Epidermal melanocyte (primary cell): ENCODE data around the gene OR9Q1.
"Not testable (repeated sequence)": the region's sequence is repeated elsewhere in the genome, so short reads cannot be mapped to it uniquely, and the experiment has no call there.

Experiments used
- DNase-seq: peaks from one replicate; pipeline ENCODE4 v3.0.0; 2011; ENCODE audit warnings: low spot score; ENCODE audit not compliant: insufficient read length

Gene OR9Q1

GRCh38 chr11:58023435-58023931 lies at the start of gene OR9Q1:
TSS of gene OR9Q1 (plus strand) at chr11:58023881. CDS start at chr11:58179445, 155,564 bp downstream.
- DNase-seq, result no peak

GRCh38 chr11:57974132-57974531 lies 49.5 kb upstream of the OR9Q1 start:
- DNase-seq, result no peak

- DNase-seq, result no peak
Observed at GRCh38 chr11:57974848-57975601, 48.7 kb upstream of the OR9Q1 start.

DNA sequence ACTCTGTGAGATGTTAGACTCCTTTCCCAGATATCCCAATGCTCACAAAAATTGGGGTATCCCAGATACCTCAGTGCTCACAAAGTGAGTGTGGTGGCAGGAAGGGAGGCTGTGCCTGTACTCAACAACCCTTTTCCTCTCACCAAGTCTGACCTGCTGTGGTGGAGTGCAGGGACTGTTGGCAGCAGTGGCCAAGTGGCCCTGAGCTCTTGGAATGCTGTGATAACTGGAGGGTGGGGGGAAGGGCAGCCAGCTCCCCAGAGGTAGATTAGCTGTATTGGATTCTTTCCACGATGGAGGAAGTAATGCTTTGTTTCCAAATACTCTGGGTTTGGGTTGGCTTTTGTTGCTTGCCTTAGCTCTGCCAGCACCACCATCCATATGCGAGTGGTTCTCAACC lies 46.0 kb upstream of the OR9Q1 start:
- DNase-seq, result no peak

DNA sequence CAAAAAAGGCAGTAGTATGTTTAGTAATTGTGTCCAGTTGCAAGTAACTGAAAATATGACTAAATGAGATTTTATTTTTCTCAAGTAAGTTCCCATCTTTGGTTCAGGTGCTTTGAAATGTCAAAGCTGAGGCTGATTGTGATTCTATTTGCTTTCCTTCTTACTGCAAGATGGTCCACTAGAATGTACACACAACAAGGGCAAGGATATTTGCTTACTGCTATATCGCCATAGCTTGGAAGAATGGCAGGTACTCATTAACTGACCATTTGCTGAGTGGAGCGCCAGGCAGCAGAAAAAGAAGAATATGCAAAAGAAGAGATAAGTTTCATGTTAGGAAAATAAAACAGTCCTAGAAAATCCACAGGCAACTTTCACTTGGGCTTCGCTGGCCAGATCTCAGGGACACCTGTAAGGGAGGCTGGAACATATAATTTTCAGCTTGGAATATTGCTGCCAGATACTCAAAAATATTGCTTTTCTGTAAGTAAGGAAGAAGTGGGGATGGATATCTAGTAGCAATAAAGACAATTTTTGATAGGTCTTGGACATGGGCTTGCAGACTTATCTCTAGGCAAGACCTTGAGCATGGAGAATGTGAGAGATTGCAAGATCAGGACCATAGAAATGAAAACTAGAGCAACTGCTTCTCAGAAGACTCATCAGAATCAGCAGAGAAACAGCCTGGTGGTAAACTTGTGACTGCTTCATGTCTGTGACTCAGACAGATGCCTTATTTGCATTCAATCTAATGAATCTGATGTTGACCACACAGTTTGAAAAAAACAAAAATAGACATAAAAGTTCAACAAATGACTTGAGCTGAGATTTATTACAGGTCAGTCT lies 44.8 kb upstream of the OR9Q1 start:
- no peak for DNase-seq

DNA sequence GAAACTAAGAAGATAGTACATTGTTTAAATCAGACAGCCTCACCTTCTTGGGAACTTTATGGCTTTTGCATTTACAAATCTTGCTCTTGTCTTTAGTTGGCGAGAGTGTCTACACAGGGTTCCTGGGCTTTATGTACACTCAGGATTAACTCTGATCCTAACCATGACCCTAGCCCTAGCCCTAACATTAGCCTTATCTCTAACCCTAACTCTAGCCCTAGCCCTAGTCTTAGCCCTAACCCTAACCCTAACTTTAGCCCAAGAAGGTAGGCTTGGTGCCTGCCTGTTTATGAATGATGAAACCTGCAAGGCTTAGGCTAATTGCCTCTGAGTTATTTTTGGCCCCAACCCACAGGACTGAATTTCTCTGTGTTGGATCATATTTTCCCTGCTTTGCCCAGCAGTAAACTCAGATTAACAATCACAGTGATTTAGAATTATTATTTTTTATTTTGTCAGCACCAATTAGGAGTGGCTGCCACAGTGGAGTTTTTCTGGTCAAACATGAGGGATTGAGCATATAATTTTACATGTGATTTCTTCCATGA lies 44.1 kb upstream of the OR9Q1 start:
- DNase-seq, result no peak

- no peak for DNase-seq
Observed at GRCh38 chr11:57980201-57980600, 43.5 kb upstream of the OR9Q1 start.

DNA sequence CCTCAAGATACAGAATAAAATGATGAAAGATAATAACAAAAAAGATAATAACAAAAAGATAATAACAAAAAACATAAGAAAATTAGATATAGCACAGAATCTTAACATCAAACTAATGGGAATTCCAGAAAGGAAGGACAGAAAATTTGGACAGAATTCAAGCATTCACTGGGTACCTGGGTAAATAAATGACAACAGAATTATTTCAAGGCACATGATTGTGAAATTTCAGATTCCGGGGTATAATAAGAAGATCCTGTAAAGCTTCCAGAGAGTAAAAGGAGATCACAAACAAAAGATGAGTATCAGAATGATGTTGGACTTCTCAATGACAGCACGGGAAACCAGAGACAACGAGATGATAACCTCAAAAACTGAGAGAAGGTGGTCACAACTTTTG lies 42.1 kb upstream of the OR9Q1 start:
- DNase-seq, result no peak

GRCh38 chr11:57982776-57983175 lies 40.9 kb upstream of the OR9Q1 start:
- DNase-seq, result no peak

- DNase-seq, result no peak
Observed at GRCh38 chr11:57983191-57983590, 40.5 kb upstream of the OR9Q1 start.

DNA sequence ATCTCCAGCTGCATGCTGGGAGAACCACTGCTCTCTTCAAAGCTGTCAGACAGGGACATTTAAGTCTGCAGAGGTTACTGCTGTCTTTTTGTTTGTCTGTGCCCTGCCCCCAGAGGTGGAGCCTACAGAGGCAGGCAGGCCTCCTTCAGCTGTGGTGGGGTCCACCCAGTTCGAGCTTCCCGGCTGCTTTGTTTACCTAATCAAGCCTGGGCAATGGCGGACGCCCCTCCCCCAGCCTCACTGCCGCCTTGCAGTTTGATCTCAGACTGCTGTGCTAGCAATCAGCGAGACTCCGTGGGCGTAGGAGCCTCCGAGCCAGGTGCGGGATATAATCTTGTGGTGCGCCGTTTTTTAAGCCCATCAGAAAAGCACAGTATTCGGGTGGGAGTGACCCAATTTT lies 24.2 kb upstream of the OR9Q1 start:
- not testable (repeated sequence) for DNase-seq

DNA sequence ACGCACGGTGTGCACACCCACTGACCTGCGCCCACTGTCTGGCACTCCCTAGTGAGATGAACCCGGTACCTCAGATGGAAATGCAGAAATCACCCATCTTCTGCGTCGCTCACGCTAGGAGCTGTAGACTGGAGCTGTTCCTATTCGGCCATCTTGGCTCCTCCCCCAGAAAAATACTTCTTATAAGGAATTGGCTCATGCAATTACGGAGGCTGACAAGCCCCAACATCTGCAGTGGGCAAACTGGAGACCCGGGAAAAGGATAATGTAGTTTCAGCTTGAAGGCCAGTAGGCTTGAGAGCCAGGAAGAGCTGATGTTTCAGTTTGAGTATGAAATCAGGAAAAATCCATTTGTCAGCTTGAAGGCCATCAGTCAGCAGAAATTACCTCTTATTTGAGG lies 23.7 kb upstream of the OR9Q1 start:
- not testable (repeated sequence) for DNase-seq

DNA sequence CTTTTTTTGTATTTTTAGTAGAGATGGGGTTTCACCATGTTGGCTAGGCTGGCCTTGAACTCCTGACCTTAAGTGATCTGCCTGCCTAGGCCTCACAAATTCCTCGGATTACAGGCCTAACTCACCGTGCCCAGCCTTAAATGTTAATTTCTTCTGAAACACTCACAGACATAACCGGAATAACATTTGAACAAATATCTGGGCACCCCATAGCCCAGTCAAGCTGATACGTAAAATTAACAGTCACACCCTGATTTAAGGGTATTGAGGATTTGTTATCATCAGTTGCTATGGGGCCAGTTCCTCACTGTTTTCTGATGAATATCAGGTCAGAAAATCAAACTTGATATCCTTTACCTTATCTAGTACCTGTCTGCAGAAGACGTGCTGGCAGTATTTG lies 23.0 kb upstream of the OR9Q1 start:
- no peak for DNase-seq

GRCh38 chr11:58003036-58003435 lies 20.6 kb upstream of the OR9Q1 start:
- DNase-seq, result no peak

DNA sequence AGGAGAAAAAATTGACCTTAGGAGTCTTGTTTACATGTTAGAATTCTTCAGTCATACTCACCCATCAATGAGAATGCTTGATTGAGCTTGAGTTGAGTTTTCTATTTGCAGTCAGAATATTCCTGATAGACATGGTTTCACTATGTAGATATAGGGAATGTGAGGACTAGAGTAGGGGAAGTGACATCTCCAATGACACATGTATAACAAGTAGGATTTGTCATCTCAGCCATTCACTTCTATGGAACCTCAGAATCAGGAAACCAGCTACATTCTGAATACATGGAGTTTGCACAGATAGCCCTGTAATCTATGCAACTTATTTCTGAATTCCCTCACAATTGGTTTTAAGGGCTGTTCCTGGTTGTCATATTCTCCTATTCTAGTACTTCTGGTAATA lies 20.1 kb upstream of the OR9Q1 start:
- no peak for DNase-seq

- DNase-seq, result no peak
Observed at GRCh38 chr11:58004664-58005063, 19.0 kb upstream of the OR9Q1 start.

GRCh38 chr11:58006940-58007339 lies 16.7 kb upstream of the OR9Q1 start:
- DNase-seq, result no peak

GRCh38 chr11:58011771-58012170 lies 11.9 kb upstream of the OR9Q1 start:
- DNase-seq, result no peak

GRCh38 chr11:58024601-58025091 lies 965 bp downstream of the OR9Q1 start:
- no peak for DNase-seq

DNA sequence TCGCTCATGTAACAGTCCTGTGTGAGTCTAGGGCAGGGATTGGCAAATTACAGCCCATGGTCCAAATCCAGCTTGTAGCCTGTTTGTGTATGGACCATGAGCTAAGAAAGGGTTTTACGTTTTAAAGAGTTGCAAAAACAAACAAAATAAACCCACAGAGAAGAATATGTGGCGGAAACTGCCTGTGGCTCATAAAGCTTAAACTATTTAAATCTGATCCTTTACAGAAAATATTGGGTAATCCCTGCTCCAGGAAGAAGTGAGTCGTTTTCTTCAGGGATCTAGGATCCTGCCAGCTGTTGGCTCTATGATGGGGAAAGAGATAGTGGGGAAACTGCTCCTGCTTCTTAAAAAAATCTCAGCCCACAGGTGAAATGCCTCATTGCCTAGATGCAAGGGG lies 3.7 kb downstream of the OR9Q1 start:
- DNase-seq, result no peak

GRCh38 chr11:58028687-58029411 lies 5.2 kb downstream of the OR9Q1 start:
- DNase-seq, result no peak
